Chondrocyte (in vitro differentiated cells): Measurements from ENCODE around the gene MSRB3. TPM values are rescaled to one million over a fixed set of nuclear protein-coding genes. Genes with fewer than 3 reads are reported as not detected.
A peak's percentile ranks its signal among the peaks of the same experiment; 100 is the strongest.

Experiments used
- DNase-seq: peaks from one replicate; pipeline ENCODE4 v3.0.0; 2021; ENCODE audit warnings: mixed read lengths, low spot score
- H3K27ac Mint-ChIP-seq: one replicate; pipeline ENCODE4 v1.8.0; 2021; ENCODE audit warnings: mild to moderate bottlenecking, moderate library complexity, mixed read lengths; ENCODE audit not compliant: unreplicated experiment
- H3K27me3 Mint-ChIP-seq: 2 replicates; pipeline ENCODE4 v1.8.0; 2021; ENCODE audit warnings: low read depth, mixed read lengths
- H3K36me3 Mint-ChIP-seq: 2 replicates; pipeline ENCODE4 v1.8.0; 2021; ENCODE audit warnings: low read depth, mixed read lengths
- H3K4me1 Mint-ChIP-seq: 2 replicates; pipeline ENCODE4 v1.8.0; 2021; ENCODE audit warnings: low read depth, mild to moderate bottlenecking, mixed read lengths
- H3K4me3 Mint-ChIP-seq: one replicate; pipeline ENCODE4 v1.8.0; 2021; ENCODE audit warnings: mild to moderate bottlenecking, moderate library complexity, mixed read lengths; ENCODE audit not compliant: unreplicated experiment
- H3K9me3 Mint-ChIP-seq: 2 replicates; pipeline ENCODE4 v1.8.0; 2021; ENCODE audit warnings: low read depth, mixed read lengths
- CTCF ChIP-seq: fragments of 200-600 bp; sonication (generic); IDR thresholded peaks from 2 replicates; pipeline ENCODE4 v1.5.0; 2021; ENCODE audit warnings: antibody characterized with exemption, mild to moderate bottlenecking, moderate library complexity
- total RNA-seq: library from RNA; stranded (reverse); gene quantifications from 3 replicates; pipeline ENCODE4 v1.2.1, GENCODE V29; 2021

MSRB3 gene
- total RNA-seq, 1 donor from 2014 or later: 160 TPM

GRCh38 chr12:65463082-65463481, 184.6 kb downstream of the MSRB3 start:
- Mint-ChIP-seq H3K4me3 (no peak overlapping the region), H3K27me3 (no peaks in the 10 kb centered on the region), H3K27ac (no peak overlapping the region), H3K9me3 (no peaks in the 10 kb centered on the region), H3K36me3 (peaks cover 25% of the 10 kb centered on the region), H3K4me1 (peaks cover 32% of the 10 kb centered on the region)
- no peak for TF ChIP-seq CTCF
- no peak for DNase-seq

GRCh38 chr12:65463611-65464010, 185.1 kb downstream of the MSRB3 start:
- H3K27ac Mint-ChIP-seq: peak overlapping the region; percentile 30
- TF ChIP-seq CTCF: no peak
- H3K36me3 Mint-ChIP-seq: peaks cover 22% of the 10 kb centered on the region

GRCh38 chr12:65464930-65465329, 186.4 kb downstream of the MSRB3 start:
- no peak for DNase-seq
- H3K4me1 Mint-ChIP-seq: peaks cover 24% of the 10 kb centered on the region
- peak overlapping the region; percentile 68 for H3K27ac Mint-ChIP-seq
- TF ChIP-seq CTCF: no peak
- no peak overlapping the region for H3K4me3 Mint-ChIP-seq
- H3K27me3 Mint-ChIP-seq: no peaks in the 10 kb centered on the region
- peaks cover 19% of the 10 kb centered on the region for H3K36me3 Mint-ChIP-seq
- no peaks in the 10 kb centered on the region for H3K9me3 Mint-ChIP-seq

More at GRCh38 chr12:65463611-65464010, 185.1 kb downstream of the MSRB3 start:
- Mint-ChIP-seq H3K4me1 (peaks cover 32% of the 10 kb centered on the region), H3K27me3 (no peaks in the 10 kb centered on the region), H3K9me3 (no peaks in the 10 kb centered on the region), H3K4me3 (no peak overlapping the region)
- no peak for DNase-seq

- Mint-ChIP-seq H3K27ac (no peak overlapping the region), H3K9me3 (no peaks in the 10 kb centered on the region), H3K4me3 (no peak overlapping the region), H3K4me1 (peaks cover 24% of the 10 kb centered on the region), H3K36me3 (peaks cover 18% of the 10 kb centered on the region), H3K27me3 (no peaks in the 10 kb centered on the region)
- no peak for DNase-seq
- no peak for TF ChIP-seq CTCF
Measured at GRCh38 chr12:65465766-65466547, 187.5 kb downstream of the MSRB3 start.

- DNase-seq: no peak
- no peak overlapping the region for H3K27ac Mint-ChIP-seq
- no peaks in the 10 kb centered on the region for H3K9me3 Mint-ChIP-seq
- no peaks in the 10 kb centered on the region for H3K27me3 Mint-ChIP-seq
- H3K4me3 Mint-ChIP-seq: no peak overlapping the region
- H3K4me1 Mint-ChIP-seq: peaks cover 24% of the 10 kb centered on the region
- peaks cover 14% of the 10 kb centered on the region for H3K36me3 Mint-ChIP-seq
- TF ChIP-seq CTCF: no peak
Measured at GRCh38 chr12:65466911-65467310, 188.4 kb downstream of the MSRB3 start.
